Gastroesophageal sphincter (tissue), 4 donors: ENCODE data around the gene SORCS1. TPM values are rescaled to one million over a fixed set of nuclear protein-coding genes. Genes with fewer than 3 reads are reported as not detected.

ENCODE experiments used
- ATAC-seq: fragments of 150-250 bp; one replicate; pipeline ENCODE4 v1.9.1; 2016; ENCODE audit warnings: mild to moderate bottlenecking, moderate library complexity
- H3K27ac ChIP-seq, 4 donors: fragments of 200-600 bp; sonication (generic) in 3 of 4; 1 replicate in 3 of 4; 2 replicates in 1 of 4; pipeline ENCODE4 v1.5.1; 2016 to 2019
- H3K27me3 ChIP-seq: fragments of 200-600 bp; sonication (generic); one replicate; pipeline ENCODE4 v1.5.1; 2019
- H3K36me3 ChIP-seq, 2 donors: fragments of 200-600 bp; sonication (generic); one replicate each; pipeline ENCODE4 v1.5.1; 2019; ENCODE audit warnings: control low read depth in 1 of 2
- H3K4me1 ChIP-seq, 3 donors: fragments of 200-600 bp; sonication (generic); 1 replicate in 2 of 3; 2 replicates in 1 of 3; pipeline ENCODE4 v1.5.1; 2016 to 2019; ENCODE audit warnings: control low read depth in 2 of 3
- H3K4me3 ChIP-seq, 2 donors: fragments of 200-600 bp; sonication (generic); one replicate each; pipeline ENCODE4 v1.5.1; 2019; ENCODE audit warnings: mild to moderate bottlenecking in 1 of 2, moderate library complexity in 1 of 2
- H3K9me3 ChIP-seq, 3 donors: fragments of 200-600 bp; sonication (generic); one replicate each; pipeline ENCODE4 v1.5.1; 2017 to 2019; ENCODE audit warnings: control low read depth in 2 of 3
- CTCF ChIP-seq, 4 experiments: fragments of 200-600 bp in 2 of 4; fragments of 450-650 bp in 2 of 4; sonication (generic) in 1 of 4; IDR thresholded peaks; one replicate each; pipeline ENCODE4 v1.5.1; 2017 to 2019; ENCODE audit warnings: antibody characterized with exemption in 4 of 4, mild to moderate bottlenecking in 2 of 4, moderate library complexity in 2 of 4
- EP300 ChIP-seq: sonication (generic); formaldehyde crosslinking; IDR thresholded peaks from one replicate; pipeline ENCODE4 v1.6.1; 2017; ENCODE audit warnings: antibody characterized with exemption, mild to moderate bottlenecking
- POLR2A ChIP-seq, 2 donors: fragments of 450-650 bp; IDR thresholded peaks; one replicate each; pipeline ENCODE4 v1.6.1; 2017; ENCODE audit warnings: antibody characterized with exemption in 2 of 2, mild to moderate bottlenecking in 2 of 2, moderate library complexity in 1 of 2
- POLR2AphosphoS5 ChIP-seq: sonication (generic); formaldehyde crosslinking; IDR thresholded peaks from one replicate; pipeline ENCODE4 v1.6.1; 2017; ENCODE audit warnings: antibody characterized with exemption
- WGBS, 2 donors: methylation state at CpG; one replicate each; pipeline ENCODE4 v1.1.5; 2018; ENCODE audit warnings: low coverage in 1 of 2; 5-methylcytosine and 5-hydroxymethylcytosine counted together
- total RNA-seq, 4 donors: library from RNA; depleted of rRNA; stranded (reverse); fragments of >200 nt; gene quantifications; one replicate each; pipeline ENCODE4 v1.1.0, GENCODE V29; 2016

SORCS1 gene
- total RNA-seq, 4 donors from 2014 or later: 8.5 to 18.6 (median 10.0) TPM

GRCh38 chr10:106949680-106950478, 214.6 kb downstream of the SORCS1 start:
- Histone ChIP-seq H3K4me3 (no peak overlapping the region), H3K36me3 (no peaks in the 10 kb centered on the region), H3K4me1 (no peaks in the 10 kb centered on the region), H3K27me3 (no peaks in the 10 kb centered on the region), H3K27ac (no peak overlapping the region), H3K9me3 (no peaks in the 10 kb centered on the region)
- TF ChIP-seq EP300 (no peak), POLR2A (IDR thresholded peaks at IDR 0.05) (no peak), POLR2AphosphoS5 (no peak), CTCF (IDR thresholded peaks at IDR 0.05) (no peak)
- 69 to 77% methylated on average over 5 of the region's 5 CpGs for WGBS, 2 donors
- no peak for ATAC-seq

DNA sequence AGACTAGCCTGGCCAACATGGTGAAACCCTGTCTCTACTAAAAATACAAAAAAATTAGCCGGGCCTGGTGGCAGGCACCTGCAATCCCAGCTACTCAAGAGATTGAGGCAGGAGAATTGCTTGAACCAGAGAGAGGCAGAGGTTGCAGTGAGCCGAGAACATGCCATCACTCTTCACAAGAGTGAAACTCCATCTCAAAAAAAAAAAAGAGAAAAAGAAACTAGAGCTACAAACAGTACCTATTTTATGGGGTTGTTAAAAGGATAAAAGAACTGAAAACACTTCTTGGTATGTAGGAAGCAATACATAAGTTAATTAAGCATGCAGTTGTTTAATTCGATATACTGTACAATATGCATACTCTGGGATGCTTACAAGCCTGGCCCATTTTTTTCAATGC, 216.9 kb downstream of the SORCS1 start:
- Histone ChIP-seq H3K4me3 (no peak overlapping the region), H3K36me3 (no peaks in the 10 kb centered on the region), H3K27me3 (no peaks in the 10 kb centered on the region), H3K4me1 (no peaks in the 10 kb centered on the region), H3K27ac (no peak overlapping the region), H3K9me3 (no peaks in the 10 kb centered on the region)
- 85 to 100% methylated on average over 2 to 3 of the region's 3 CpGs for WGBS, 2 donors
- ATAC-seq: no peak
- TF ChIP-seq EP300: no peak
- no peak for TF ChIP-seq POLR2AphosphoS5
- TF ChIP-seq POLR2A (IDR thresholded peaks at IDR 0.05): no peak
- no peak for TF ChIP-seq CTCF (IDR thresholded peaks at IDR 0.05)

GRCh38 chr10:106942035-106942662, 222.4 kb downstream of the SORCS1 start:
- 67 to 79% methylated on average over 4 of the region's 4 CpGs for WGBS, 2 donors
- Histone ChIP-seq H3K27me3 (no peaks in the 10 kb centered on the region), H3K36me3 (no peaks in the 10 kb centered on the region), H3K9me3 (no peaks in the 10 kb centered on the region), H3K4me3 (no peak overlapping the region), H3K27ac (no peak overlapping the region), H3K4me1 (no peaks in the 10 kb centered on the region)
- TF ChIP-seq POLR2AphosphoS5 (peak; percentile 9), POLR2A (IDR thresholded peaks at IDR 0.05) (no peak)
- ATAC-seq: peak; percentile 79

- ATAC-seq: no peak
- H3K36me3 ChIP-seq: no peaks in the 10 kb centered on the region
- no peak overlapping the region for H3K4me3 ChIP-seq
- H3K4me1 ChIP-seq: no peaks in the 10 kb centered on the region
- WGBS, 2 donors: 45 to 100% methylated on average over 1 to 5 of the region's 5 CpGs
- no peaks in the 10 kb centered on the region for H3K9me3 ChIP-seq
- H3K27me3 ChIP-seq: no peaks in the 10 kb centered on the region
- no peak overlapping the region for H3K27ac ChIP-seq
- TF ChIP-seq CTCF (IDR thresholded peaks at IDR 0.05): no peak
- no peak for TF ChIP-seq EP300
- TF ChIP-seq POLR2AphosphoS5: no peak
- no peak for TF ChIP-seq POLR2A (IDR thresholded peaks at IDR 0.05)
Observed at GRCh38 chr10:106941297-106942034, 223.0 kb downstream of the SORCS1 start.

- no peak for ATAC-seq
- Histone ChIP-seq H3K36me3 (no peaks in the 10 kb centered on the region), H3K27ac (no peak overlapping the region), H3K27me3 (no peaks in the 10 kb centered on the region), H3K9me3 (no peaks in the 10 kb centered on the region), H3K4me1 (no peaks in the 10 kb centered on the region), H3K4me3 (no peak overlapping the region)
- 78% methylated on average over 1 of the region's 1 CpG; no CpG with 5 or more reads in 1 of the 2 donors for WGBS, 2 donors
- TF ChIP-seq POLR2AphosphoS5 (no peak), EP300 (no peak), CTCF (IDR thresholded peaks at IDR 0.05) (no peak), POLR2A (IDR thresholded peaks at IDR 0.05) (no peak)
Observed at GRCh38 chr10:106938513-106938912, 226.0 kb downstream of the SORCS1 start.
